K562 (cell line): ENCODE measurements around the gene PAFAH1B1. TPM values are rescaled to one million over a fixed set of nuclear protein-coding genes. Genes with fewer than 3 reads are reported as not detected.

Experiments
- ATAC-seq: fragments of 200-7000 bp; cut with Tn5 transposase; 3 replicates; pipeline ENCODE4 v1.9.1; 2020; ENCODE audit warnings: moderate library complexity
- BruUV-seq: library from RNA; stranded (reverse); fragments of 400-500 nt; replicated peaks from 2 replicates; lab custom pipeline; 2021; lab: Mats Ljungman, UMichigan
- CTCF ChIA-PET: fragments of 300-600 bp; formaldehyde crosslinking; extraction: SDS; loops from one replicate; lab custom pipeline; 2021; ENCODE audit warnings: low intra/inter-chr PET ratio; lab: Yijun Ruan, JAX
- POLR2A ChIA-PET: fragments of 300-600, 350-650 bp; sonication (Branson Sonifier 250); formaldehyde crosslinking; extraction: SDS; loops from one replicate; lab custom pipeline; 2021; ENCODE audit warnings: antibody characterized with exemption, inconsistent platforms; lab: Yijun Ruan, JAX
- DNase-seq, 4 experiments: peaks; one replicate each; pipeline versions ENCODE4 v3.0.0 to v3.0.0-alpha.2; 2011 to 2018; ENCODE audit warnings: low spot score in 3 of 4, mixed read lengths in 3 of 4; ENCODE audit errors: extremely low read depth in 1 of 4
- FAIRE-seq: peaks from 2 replicates; lab custom pipeline; 2011; peaks lifted over from hg19 to GRCh38; lab: Jason Lieb, UNC
- H2AFZ ChIP-seq: 2 replicates; pipeline ENCODE4 v1.6.0; 2011; ENCODE audit warnings: low read depth, low read length, control low read depth, inconsistent platforms
- H3K27ac ChIP-seq: fragments of 200-600 bp; 3 replicates; pipeline ENCODE4 v1.8.0; 2011; ENCODE audit warnings: low read depth, mild to moderate bottlenecking, control low read depth, inconsistent platforms, low read length, moderate library complexity, mixed read lengths; ENCODE audit errors: extremely low read depth
- H3K27me3 ChIP-seq, 2 experiments: fragments of 300-600 bp in 1 of 2; 2 replicates in 1 of 2; 3 replicates in 1 of 2; pipeline versions ENCODE4 v1.6.0 to v1.8.0; 2011; ENCODE audit warnings: inconsistent platforms in 2 of 2, low read length in 2 of 2, mild to moderate bottlenecking in 1 of 2, mixed read lengths in 1 of 2, moderate library complexity in 1 of 2; ENCODE audit not compliant: control insufficient read depth in 2 of 2, insufficient read depth in 2 of 2
- H3K36me3 ChIP-seq: fragments of 300-600 bp; 3 replicates; pipeline ENCODE4 v1.8.0; 2011; ENCODE audit warnings: mild to moderate bottlenecking, low read length, inconsistent platforms; ENCODE audit not compliant: control insufficient read depth, insufficient read depth
- H3K4me1 ChIP-seq, 2 experiments: fragments of 200-600 bp in 1 of 2; replicated peaks in 1 of 2; 2 replicates in 1 of 2; 3 replicates in 1 of 2; pipeline versions ENCODE4 v1.5.1 to v1.8.0; 2011; ENCODE audit warnings: inconsistent platforms in 2 of 2, low read length in 2 of 2, mild to moderate bottlenecking in 1 of 2, mixed read lengths in 1 of 2, moderate library complexity in 1 of 2; ENCODE audit not compliant: control insufficient read depth in 2 of 2, insufficient read depth in 2 of 2
- H3K4me2 ChIP-seq: 2 replicates; pipeline ENCODE4 v1.6.1; 2011; ENCODE audit warnings: low read length, control low read depth, inconsistent platforms, mixed read lengths; ENCODE audit not compliant: insufficient read depth
- H3K4me3 ChIP-seq: fragments of 200-600 bp; sonication (generic), shearing (Covaris generic); 2 replicates; pipeline ENCODE4 v1.5.1; 2016; ENCODE audit warnings: control low read depth, inconsistent platforms
- H3K79me2 ChIP-seq: fragments of 200-600 bp; 3 replicates; pipeline ENCODE4 v1.8.0; 2011; ENCODE audit warnings: low read length, inconsistent platforms; ENCODE audit not compliant: control insufficient read depth, insufficient read depth
- H3K9ac ChIP-seq, 2 experiments: 2 replicates each; pipeline versions ENCODE4 v1.6.0 to v1.6.1; 2011; ENCODE audit warnings: low read depth in 2 of 2, low read length in 2 of 2, control low read depth in 1 of 2, inconsistent platforms in 1 of 2, mild to moderate bottlenecking in 1 of 2, mixed read lengths in 1 of 2; ENCODE audit not compliant: insufficient read depth in 1 of 2
- H3K9me1 ChIP-seq: one replicate; pipeline ENCODE4 v1.6.0; 2011; ENCODE audit warnings: inconsistent platforms, mild to moderate bottlenecking, low read length, moderate library complexity; ENCODE audit not compliant: control insufficient read depth, insufficient read depth
- H3K9me3 ChIP-seq: replicated peaks from 2 replicates; pipeline ENCODE4 v1.5.1; 2011; ENCODE audit warnings: low read depth, low read length, inconsistent platforms; ENCODE audit not compliant: control insufficient read depth, insufficient read depth
- H4K20me1 ChIP-seq: replicated peaks from 2 replicates; pipeline ENCODE4 v1.6.1; 2011; ENCODE audit warnings: low read length, inconsistent platforms, mixed read lengths; ENCODE audit not compliant: control insufficient read depth, insufficient read depth
- ARID4B ChIP-seq: sonication (generic); formaldehyde crosslinking; IDR thresholded peaks from 2 replicates; pipeline ENCODE4 v1.8.0; 2022; ENCODE audit warnings: mild to moderate bottlenecking, missing genetic modification reagents
- CREBBP ChIP-seq: IDR thresholded peaks from one replicate; pipeline ENCODE4 v1.6.1; 2012; ENCODE audit warnings: low read depth, mild to moderate bottlenecking, control low read depth, inconsistent platforms, low read length
- HINFP ChIP-seq: fragments of 450-650 bp; conservative IDR thresholded peaks from 2 replicates; pipeline ENCODE4 v1.6.1; 2016; ENCODE audit warnings: missing genetic modification characterization, low read depth, mild to moderate bottlenecking, control low read depth, missing compliant biosample characterization
- KDM1A ChIP-seq, 2 experiments: fragments of 450-650 bp; IDR thresholded peaks; 2 replicates each; pipeline ENCODE4 v1.6.1; 2016; ENCODE audit warnings: mild to moderate bottlenecking in 2 of 2
- KLF1 ChIP-seq: fragments of 450-650 bp; IDR thresholded peaks from 2 replicates; pipeline ENCODE4 v1.6.1; 2016; ENCODE audit warnings: missing genetic modification characterization, missing compliant biosample characterization
- NFATC3 ChIP-seq: fragments of 450-650 bp; IDR thresholded peaks from 2 replicates; pipeline ENCODE4 v1.6.1; 2017; ENCODE audit warnings: mild to moderate bottlenecking
- PATZ1 ChIP-seq: fragments of 250-450 bp; sonication (Bioruptor Pico); IDR thresholded peaks from 2 replicates; pipeline ENCODE4 v1.5.0; 2020; ENCODE audit warnings: mild to moderate bottlenecking, borderline replicate concordance
- SMARCB1 ChIP-seq: IDR thresholded peaks from 2 replicates; pipeline ENCODE4 v1.6.1; 2011; ENCODE audit warnings: improper control_type of control experiment, low read depth; ENCODE audit not compliant: insufficient read length
- ZBTB1 ChIP-seq: sonication (generic); formaldehyde crosslinking; IDR thresholded peaks from 2 replicates; pipeline ENCODE4 v1.8.1; 2023; ENCODE audit warnings: missing genetic modification reagents, low read depth, mild to moderate bottlenecking, borderline replicate concordance
- ZBTB26 ChIP-seq: fragments of 450-650 bp; formaldehyde crosslinking; IDR thresholded peaks from 2 replicates; pipeline ENCODE4 v1.4.0; 2022; ENCODE audit warnings: missing genetic modification characterization
- ZBTB7A ChIP-seq: IDR thresholded peaks from 2 replicates; pipeline ENCODE4 v1.6.1; 2011; ENCODE audit warnings: low read depth, mild to moderate bottlenecking, low read length, moderate library complexity, borderline replicate concordance; ENCODE audit not compliant: control insufficient read depth
- WGBS: fragments of 100-300 bp; shearing (Covaris generic); methylation state at CpG from one replicate; pipeline ENCODE4 v1.1.6; 2016; ENCODE audit warnings: low coverage, mixed read lengths; ENCODE audit not compliant: insufficient coverage; ENCODE audit errors: missing lambda C conversion rate; 5-methylcytosine and 5-hydroxymethylcytosine counted together
- in situ Hi-C: fragments of 300-500 bp; cut with MboI; formaldehyde crosslinking; loops from 4 replicates; pipeline ENCODE4 v1.15.0; 2018; ENCODE audit warnings: inconsistent platforms, mixed read lengths
- intact Hi-C: fragments of 100-400 bp; cut with micrococcal nuclease; formaldehyde crosslinking; loops from 2 replicates; pipeline ENCODE4 v1.14.2; 2022
- polyA plus RNA-seq, 8 experiments: library from polyadenylated mRNA; depleted of rRNA in 4 of 8; stranded (reverse) in 5 of 8; unstranded in 3 of 8; fragments of >200 nt; fragmentation: Nextera tagmentation in 2 of 8; fragmentation: Illumina TruSeq in 1 of 8; extraction: Ambion mirVana in 2 of 8; extraction: Trizol in 1 of 8; gene quantifications; 2 replicates each; pipeline versions ENCODE4 v1.2.1 to v1.2.3, GENCODE V29; 2011 to 2014; ENCODE audit warnings: inconsistent platforms in 1 of 8, missing spikeins in 1 of 8
- total RNA-seq, 7 experiments: library from RNA; depleted of rRNA in 6 of 7; stranded (reverse); fragments of >200 nt in 6 of 7; fragmentation: Illumina TruSeq in 2 of 7; extraction: Trizol in 2 of 7; gene quantifications; 2 replicates each; pipeline versions ENCODE4 v1.2.1 to v1.2.3, GENCODE V29; 2011 to 2021; ENCODE audit warnings: low replicate concordance in 1 of 7

PAFAH1B1 gene
- total and polyA plus RNA-seq, 9 of the 15 experiments (the other 6 are each of a cell fraction or from before 2014, with no cell fraction given), result 23.3 to 66.4 (median 40.2) TPM

- no peak overlapping the region for H3K9ac ChIP-seq
- H3K4me2 ChIP-seq, result no peak overlapping the region
- H3K79me2 ChIP-seq, result no peaks in the 10 kb centered on the region
- H3K9me3 ChIP-seq, result no peaks in the 10 kb centered on the region
- ATAC-seq (no peak), DNase-seq (peak in 2 of 4 experiments; percentile 37 to 39), FAIRE-seq (no peak)
- H3K27ac ChIP-seq, result no peak overlapping the region
- ChIA-PET CTCF (no interaction called here), POLR2A (interaction anchor here (0.6 to 1.0 kb wide), 3 partner anchors 9 to 573 kb away, joined by 3 to 4 read pairs (median 3); no protein-coding TSS in a partner anchor)
- intact Hi-C loops (no loop called here), in situ Hi-C loops (no loop called here)
- peaks cover 0 to 10% of the 10 kb centered on the region in 2 experiments; a peak in 2 of 5 replicates for H3K27me3 ChIP-seq
- BruUV-seq, result no TSS peak
- H3K9me1 ChIP-seq, result no peaks in the 10 kb centered on the region
- H3K4me1 ChIP-seq, result peaks cover 0 to 25% of the 10 kb centered on the region in 2 experiments; a peak in 3 of 5 replicates
- 34% methylated on average over 8 of the region's 98 CpGs for WGBS
- H4K20me1 ChIP-seq, result 0 out of 2 replicates have a peak, but pooled peaks cover 4% of the 10 kb centered on the region
- H2AFZ ChIP-seq, result no peak overlapping the region
- H3K36me3 ChIP-seq, result no peaks in the 10 kb centered on the region
- no peak overlapping the region for H3K4me3 ChIP-seq
- TF ChIP-seq NFATC3, result no peak
- no peak for TF ChIP-seq ARID4B (CRISPR knock-in tag)
- TF ChIP-seq KDM1A (IDR thresholded peaks at IDR 0.05), result no peak
- TF ChIP-seq ZBTB7A, result no peak
- no peak for TF ChIP-seq KLF1 (tag)
- TF ChIP-seq HINFP (tag), result no peak
- TF ChIP-seq ZBTB1 (CRISPR knock-in tag), result no peak
- no peak for TF ChIP-seq SMARCB1
- no peak for TF ChIP-seq CREBBP
- TF ChIP-seq PATZ1 (CRISPR knock-in tag), result no peak
- TF ChIP-seq ZBTB26 (CRISPR knock-in tag), result no peak
Observed at GRCh38 chr17:2723997-2724783, 130.7 kb downstream of the PAFAH1B1 start.
